Prostate gland (tissue), 2 donors: ENCODE measurements around the gene POU6F2. TPM values are rescaled to one million over a fixed set of nuclear protein-coding genes. Genes with fewer than 3 reads are reported as not detected.

ENCODE experiments used
- DNase-seq: peaks from one replicate; pipeline ENCODE4 v3.0.0-alpha.2; 2019; ENCODE audit warnings: low spot score
- H3K27ac ChIP-seq, 2 donors: fragments of 200-600 bp; sonication (generic); 2 replicates each; pipeline ENCODE4 v1.5.1; 2017 to 2019
- H3K27me3 ChIP-seq: fragments of 200-600 bp; sonication (generic); replicated peaks from 2 replicates; pipeline ENCODE4 v1.5.1; 2019; ENCODE audit not compliant: insufficient read depth
- H3K36me3 ChIP-seq, 2 donors: fragments of 200-600 bp; sonication (generic); 1 replicate in 1 of 2; 2 replicates in 1 of 2; pipeline versions ENCODE4 v1.5.1 to v1.8.1; 2017 to 2019
- H3K4me1 ChIP-seq: fragments of 200-600 bp; sonication (generic); replicated peaks from 2 replicates; pipeline ENCODE4 v1.5.1; 2019
- H3K4me3 ChIP-seq, 2 donors: fragments of 200-600 bp; sonication (generic); 2 replicates each; pipeline ENCODE4 v1.5.1; 2017 to 2019
- H3K9me3 ChIP-seq: fragments of 200-600 bp; sonication (generic); 2 replicates; pipeline ENCODE4 v1.5.1; 2017
- POLR2A ChIP-seq: fragments of 450-650 bp; IDR thresholded peaks from one replicate; pipeline ENCODE4 v1.6.1; 2016; ENCODE audit warnings: antibody characterized with exemption, mild to moderate bottlenecking
- POLR2AphosphoS5 ChIP-seq: sonication (generic); formaldehyde crosslinking; IDR thresholded peaks from one replicate; pipeline ENCODE4 v1.6.1; 2017; ENCODE audit warnings: antibody characterized with exemption
- WGBS: methylation state at CpG from one replicate; pipeline ENCODE4 v1.1.5; 2018; 5-methylcytosine and 5-hydroxymethylcytosine counted together
- intact Hi-C: fragments of 100-400 bp; cut with DNase I; formaldehyde crosslinking; loops from one replicate; pipeline ENCODE4 v1.14.2; 2022
- total RNA-seq, 2 donors: library from RNA; depleted of rRNA; stranded (reverse); fragments of >200 nt; gene quantifications; one replicate each; pipeline ENCODE4 v1.1.0, GENCODE V29; 2016
- TF ChIP-seq, protein P1 (sequence below), 4 experiments: fragments of 200-600 bp in 2 of 4; fragments of 450-650 bp in 2 of 4; sonication (generic) in 2 of 4; IDR thresholded peaks; 1 replicate in 3 of 4; 2 replicates in 1 of 4; pipeline ENCODE4 v1.5.1; 2016 to 2019; ENCODE audit warnings: antibody characterized with exemption in 4 of 4, mild to moderate bottlenecking in 2 of 4, moderate library complexity in 2 of 4

POU6F2 gene
- total RNA-seq, 2 donors from 2014 or later = 2.4 TPM; not detected in 1

DNA sequence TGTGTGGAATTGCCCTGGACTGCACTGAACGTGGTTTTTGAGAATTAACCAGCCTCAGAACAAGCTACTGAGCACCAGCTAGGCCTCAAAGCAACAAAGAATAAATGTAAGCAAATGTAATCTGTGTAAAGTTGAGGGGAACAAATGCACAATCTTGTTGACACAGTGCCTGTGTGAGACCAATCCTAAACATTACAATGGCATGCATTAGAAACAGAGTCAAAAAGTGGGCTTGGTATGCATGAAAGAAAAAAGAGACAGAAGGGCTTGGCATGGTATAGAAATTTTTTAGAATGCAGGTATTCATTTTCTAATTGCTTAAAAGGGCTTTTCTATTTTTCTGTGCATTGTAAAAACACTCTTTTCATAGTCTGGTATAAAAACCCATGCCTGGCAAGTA lies 224.3 kb downstream of the POU6F2 start:
- no peak overlapping the region for H3K4me3 ChIP-seq
- DNase-seq = no peak
- no peaks in the 10 kb centered on the region for H3K27me3 ChIP-seq
- intact Hi-C loops = no loop called here
- no peak overlapping the region for H3K27ac ChIP-seq
- H3K4me1 ChIP-seq = no peaks in the 10 kb centered on the region
- 73% methylated on average over 1 of the region's 1 CpG for WGBS
- TF ChIP-seq, protein P1, sequence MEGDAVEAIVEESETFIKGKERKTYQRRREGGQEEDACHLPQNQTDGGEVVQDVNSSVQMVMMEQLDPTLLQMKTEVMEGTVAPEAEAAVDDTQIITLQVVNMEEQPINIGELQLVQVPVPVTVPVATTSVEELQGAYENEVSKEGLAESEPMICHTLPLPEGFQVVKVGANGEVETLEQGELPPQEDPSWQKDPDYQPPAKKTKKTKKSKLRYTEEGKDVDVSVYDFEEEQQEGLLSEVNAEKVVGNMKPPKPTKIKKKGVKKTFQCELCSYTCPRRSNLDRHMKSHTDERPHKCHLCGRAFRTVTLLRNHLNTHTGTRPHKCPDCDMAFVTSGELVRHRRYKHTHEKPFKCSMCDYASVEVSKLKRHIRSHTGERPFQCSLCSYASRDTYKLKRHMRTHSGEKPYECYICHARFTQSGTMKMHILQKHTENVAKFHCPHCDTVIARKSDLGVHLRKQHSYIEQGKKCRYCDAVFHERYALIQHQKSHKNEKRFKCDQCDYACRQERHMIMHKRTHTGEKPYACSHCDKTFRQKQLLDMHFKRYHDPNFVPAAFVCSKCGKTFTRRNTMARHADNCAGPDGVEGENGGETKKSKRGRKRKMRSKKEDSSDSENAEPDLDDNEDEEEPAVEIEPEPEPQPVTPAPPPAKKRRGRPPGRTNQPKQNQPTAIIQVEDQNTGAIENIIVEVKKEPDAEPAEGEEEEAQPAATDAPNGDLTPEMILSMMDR (IDR thresholded peaks at IDR 0.05) = no peak
- TF ChIP-seq POLR2AphosphoS5 (no peak), POLR2A (no peak)
- no peaks in the 10 kb centered on the region for H3K9me3 ChIP-seq
- no peaks in the 10 kb centered on the region for H3K36me3 ChIP-seq

DNA sequence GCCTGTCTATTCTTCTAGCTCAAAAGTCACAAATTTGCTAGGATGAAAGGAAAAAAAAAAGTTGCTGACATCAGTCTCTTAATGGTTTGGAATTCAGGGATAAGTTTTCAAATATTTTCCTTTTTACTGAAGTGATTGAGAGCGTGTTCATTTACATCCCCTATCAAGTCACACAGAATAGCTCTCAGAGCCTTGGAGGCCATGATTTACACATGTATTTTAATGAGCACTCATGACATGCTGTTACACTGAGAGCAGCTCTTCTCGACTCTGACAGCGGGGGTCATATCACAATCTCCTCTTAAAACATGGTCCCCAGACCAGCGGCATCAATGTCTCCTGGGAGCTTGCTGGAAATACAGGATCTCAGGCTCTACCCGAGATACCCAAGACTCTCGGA lies 232.7 kb downstream of the POU6F2 start:
- Histone ChIP-seq H3K36me3 (no peaks in the 10 kb centered on the region), H3K4me1 (no peaks in the 10 kb centered on the region), H3K27ac (no peak overlapping the region), H3K27me3 (no peaks in the 10 kb centered on the region), H3K4me3 (no peak overlapping the region), H3K9me3 (no peaks in the 10 kb centered on the region)
- 78% methylated on average over 6 of the region's 6 CpGs for WGBS
- no peak for DNase-seq
- intact Hi-C loops = no loop called here
- TF ChIP-seq POLR2AphosphoS5 = no peak
- TF ChIP-seq, protein P1 (IDR thresholded peaks at IDR 0.05) = no peak
- TF ChIP-seq POLR2A = no peak

DNA sequence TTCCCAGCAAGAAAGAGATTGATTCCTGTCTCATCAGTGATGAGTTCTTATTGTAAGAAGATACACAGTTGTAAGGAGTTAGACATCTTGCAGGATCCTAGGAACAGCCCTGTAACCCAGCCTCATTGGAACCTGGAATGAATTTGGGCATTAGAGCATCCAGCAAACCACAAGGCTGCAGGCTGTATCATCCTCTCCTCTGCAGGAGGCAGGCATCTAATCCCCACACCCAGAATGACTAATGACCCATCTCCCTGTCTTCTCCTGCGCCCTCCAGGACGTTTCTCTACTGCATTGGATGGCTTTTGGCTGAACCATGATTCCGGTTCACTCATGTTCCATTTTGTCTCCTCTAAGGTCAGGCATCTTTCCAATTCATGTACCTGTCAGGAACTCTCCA lies 233.9 kb downstream of the POU6F2 start:
- DNase-seq = no peak
- H3K4me3 ChIP-seq = no peak overlapping the region
- H3K27me3 ChIP-seq = no peaks in the 10 kb centered on the region
- 80% methylated on average over 3 of the region's 3 CpGs for WGBS
- intact Hi-C loops = no loop called here
- no peak overlapping the region for H3K27ac ChIP-seq
- H3K36me3 ChIP-seq = no peaks in the 10 kb centered on the region
- TF ChIP-seq POLR2AphosphoS5 (no peak), POLR2A (no peak)
- TF ChIP-seq, protein P1 (IDR thresholded peaks at IDR 0.05) = no peak
- no peaks in the 10 kb centered on the region for H3K9me3 ChIP-seq
- H3K4me1 ChIP-seq = no peaks in the 10 kb centered on the region

DNA sequence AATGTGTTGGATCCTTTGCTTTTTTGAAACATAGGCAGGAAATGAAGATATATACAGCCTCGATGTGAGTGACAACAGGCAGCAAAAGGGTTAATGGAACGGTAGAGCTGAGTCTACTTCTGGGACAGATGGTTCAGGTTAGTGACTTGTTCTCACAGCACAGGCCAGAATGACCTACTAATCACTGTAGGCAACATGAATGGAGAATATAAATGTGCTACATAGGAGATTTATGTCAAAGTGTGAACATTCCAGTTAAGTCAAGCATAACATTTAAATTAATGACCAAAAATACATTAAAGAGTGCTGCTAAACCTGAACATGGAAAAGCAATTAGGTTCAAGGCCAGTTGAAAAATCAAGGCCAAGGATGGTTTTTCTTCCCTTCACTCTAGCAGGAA lies 235.2 kb downstream of the POU6F2 start:
- Histone ChIP-seq H3K36me3 (no peaks in the 10 kb centered on the region), H3K27me3 (no peaks in the 10 kb centered on the region), H3K27ac (no peak overlapping the region), H3K9me3 (no peaks in the 10 kb centered on the region), H3K4me3 (no peak overlapping the region), H3K4me1 (no peaks in the 10 kb centered on the region)
- TF ChIP-seq POLR2A (no peak), POLR2AphosphoS5 (no peak)
- TF ChIP-seq, protein P1 (IDR thresholded peaks at IDR 0.05) = no peak
- no peak for DNase-seq
- intact Hi-C loops = no loop called here
- WGBS = 40% methylated on average over 2 of the region's 2 CpGs

DNA sequence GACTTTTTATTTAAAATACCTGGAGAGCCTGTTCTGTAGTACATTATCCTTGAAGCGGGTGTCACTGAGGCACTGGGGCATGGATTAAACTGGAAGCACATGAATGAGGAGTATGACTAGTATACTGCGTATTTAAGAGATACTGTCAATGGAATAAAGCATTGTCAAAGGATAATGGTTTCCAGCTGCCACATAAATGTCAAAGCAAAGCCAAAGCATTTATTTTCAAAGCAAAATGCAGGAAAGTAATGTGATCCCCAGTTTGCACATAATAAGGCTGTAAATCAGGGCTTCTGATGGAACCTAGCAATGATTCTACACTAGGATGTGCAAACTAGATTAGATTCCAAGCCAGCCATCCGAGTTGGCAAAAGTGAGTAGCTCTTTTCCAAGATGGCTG lies 240.1 kb downstream of the POU6F2 start:
- no peak for DNase-seq
- Histone ChIP-seq H3K36me3 (no peaks in the 10 kb centered on the region), H3K27ac (no peak overlapping the region), H3K9me3 (no peaks in the 10 kb centered on the region), H3K27me3 (no peaks in the 10 kb centered on the region), H3K4me3 (no peak overlapping the region), H3K4me1 (no peaks in the 10 kb centered on the region)
- intact Hi-C loops = no loop called here
- 10% methylated on average over 3 of the region's 3 CpGs for WGBS
- TF ChIP-seq POLR2A = no peak
- TF ChIP-seq, protein P1 (IDR thresholded peaks at IDR 0.05) = no peak
- TF ChIP-seq POLR2AphosphoS5 = no peak
